ENCODE results near the gene NBEA. TPM values are rescaled to one million over a fixed set of nuclear protein-coding genes. Genes with fewer than 3 reads are reported as not detected.
"Not testable (repeated sequence)": the region's sequence is repeated elsewhere in the genome, so short reads cannot be mapped to it uniquely, and the experiment has no call there.

The NBEA gene
- total and polyA plus RNA-seq, 8 donors, result 1.6 to 36.0 (median 7.7) TPM

DNA sequence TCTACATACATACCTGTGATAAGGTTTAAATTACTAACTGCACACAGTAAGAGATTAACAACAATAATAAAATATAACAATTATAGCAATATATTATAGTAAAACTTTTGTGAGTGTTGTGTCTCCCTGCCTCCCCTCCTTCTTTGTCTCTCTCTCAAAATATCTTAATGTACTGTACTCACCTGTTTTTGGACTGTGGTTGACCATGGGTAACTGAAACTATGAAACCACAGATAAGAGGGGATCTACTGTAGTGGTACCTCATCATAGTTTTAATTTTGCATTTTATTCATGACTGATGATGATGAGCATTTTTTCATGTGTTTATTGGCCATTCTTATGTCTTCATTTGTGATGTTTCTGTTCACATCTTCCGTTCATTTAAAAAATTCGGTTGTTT lies 104.5 kb downstream of the NBEA start:
- WGBS, 5 donors, result 91 to 97% (median 94%) methylated on average over 2 of the region's 2 CpGs
- TF ChIP-seq, protein P1, sequence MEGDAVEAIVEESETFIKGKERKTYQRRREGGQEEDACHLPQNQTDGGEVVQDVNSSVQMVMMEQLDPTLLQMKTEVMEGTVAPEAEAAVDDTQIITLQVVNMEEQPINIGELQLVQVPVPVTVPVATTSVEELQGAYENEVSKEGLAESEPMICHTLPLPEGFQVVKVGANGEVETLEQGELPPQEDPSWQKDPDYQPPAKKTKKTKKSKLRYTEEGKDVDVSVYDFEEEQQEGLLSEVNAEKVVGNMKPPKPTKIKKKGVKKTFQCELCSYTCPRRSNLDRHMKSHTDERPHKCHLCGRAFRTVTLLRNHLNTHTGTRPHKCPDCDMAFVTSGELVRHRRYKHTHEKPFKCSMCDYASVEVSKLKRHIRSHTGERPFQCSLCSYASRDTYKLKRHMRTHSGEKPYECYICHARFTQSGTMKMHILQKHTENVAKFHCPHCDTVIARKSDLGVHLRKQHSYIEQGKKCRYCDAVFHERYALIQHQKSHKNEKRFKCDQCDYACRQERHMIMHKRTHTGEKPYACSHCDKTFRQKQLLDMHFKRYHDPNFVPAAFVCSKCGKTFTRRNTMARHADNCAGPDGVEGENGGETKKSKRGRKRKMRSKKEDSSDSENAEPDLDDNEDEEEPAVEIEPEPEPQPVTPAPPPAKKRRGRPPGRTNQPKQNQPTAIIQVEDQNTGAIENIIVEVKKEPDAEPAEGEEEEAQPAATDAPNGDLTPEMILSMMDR (IDR thresholded peaks at IDR 0.05), result no peak
- TF ChIP-seq POLR2AphosphoS5 (IDR thresholded peaks at IDR 0.05), result no peak
- TF ChIP-seq POLR2A (IDR thresholded peaks at IDR 0.05), result no peak
- TF ChIP-seq EP300 (IDR thresholded peaks at IDR 0.05), result no peak
- H3K36me3 ChIP-seq, result peaks cover 0 to 11% (median 0%) of the 10 kb centered on the region in 4 donors

DNA sequence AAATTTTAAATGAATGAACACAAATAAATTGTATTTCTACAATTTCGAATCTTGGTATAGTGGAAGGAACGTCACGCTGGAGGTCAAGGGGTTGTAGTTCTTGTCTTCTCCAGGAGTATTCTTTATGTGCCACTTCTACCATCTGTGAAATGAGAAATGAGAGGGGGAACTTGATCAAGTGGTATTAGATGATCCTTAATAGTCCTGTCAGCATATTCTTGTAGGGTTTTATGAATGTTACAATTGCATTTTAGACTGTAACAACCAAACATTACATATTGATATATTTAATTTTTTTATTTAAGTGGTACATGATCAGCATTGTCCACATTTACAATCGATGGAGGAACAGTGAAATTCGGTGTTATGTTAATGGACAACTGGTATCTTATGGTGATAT lies 113.6 kb downstream of the NBEA start:
- H3K27ac ChIP-seq, result no peak overlapping the region
- 88 to 95% (median 92%) methylated on average over 5 of the region's 5 CpGs for WGBS, 5 donors
- no peaks in the 10 kb centered on the region for H3K4me1 ChIP-seq
- no peak for TF ChIP-seq POLR2A (IDR thresholded peaks at IDR 0.05)
- no peak for TF ChIP-seq POLR2AphosphoS5 (IDR thresholded peaks at IDR 0.05)
- TF ChIP-seq, protein P1 (IDR thresholded peaks at IDR 0.05), result no peak
- no peak for TF ChIP-seq EP300 (IDR thresholded peaks at IDR 0.05)
- H3K4me3 ChIP-seq, result no peak overlapping the region
- no peaks in the 10 kb centered on the region for H3K27me3 ChIP-seq
- no peaks in the 10 kb centered on the region for H3K9me3 ChIP-seq
- DNase-seq, result no peak
- H3K36me3 ChIP-seq, result no peaks in the 10 kb centered on the region
- intact Hi-C loops (cut with DNase I; ENCODE audit: low total_unique reads), result no loop called here

More for the DNA sequence above, 104.5 kb downstream of the NBEA start:
- Histone ChIP-seq H3K4me3 (no peak overlapping the region), H3K4me1 (no peaks in the 10 kb centered on the region), H3K9me3 (no peaks in the 10 kb centered on the region), H3K27ac (no peak overlapping the region), H3K27me3 (no peaks in the 10 kb centered on the region)
- intact Hi-C loops (cut with DNase I; ENCODE audit: low total_unique reads), result no loop called here
- DNase-seq, result no peak

DNA sequence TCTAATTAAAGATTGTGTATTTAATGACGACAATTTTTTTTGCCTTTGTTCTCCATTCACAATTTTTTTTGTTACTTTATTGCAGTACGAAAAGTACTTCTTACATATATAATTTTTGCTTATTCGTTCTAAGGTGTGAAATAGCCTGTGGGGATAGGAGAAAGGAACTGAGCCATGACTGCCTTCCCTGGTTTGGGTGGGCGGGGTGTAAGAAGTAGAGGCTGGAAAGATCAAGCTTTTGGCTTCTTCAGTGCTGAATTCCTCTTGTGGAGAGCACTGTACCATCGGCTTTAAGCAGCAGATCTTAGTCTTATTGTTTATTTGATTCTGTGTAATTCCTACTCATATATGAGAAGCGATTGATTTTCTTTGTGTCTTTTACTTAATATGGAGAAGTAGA lies 115.8 kb downstream of the NBEA start:
- no peak for TF ChIP-seq EP300 (IDR thresholded peaks at IDR 0.05)
- TF ChIP-seq, protein P1 (IDR thresholded peaks at IDR 0.05), result no peak
- no peak for TF ChIP-seq POLR2AphosphoS5 (IDR thresholded peaks at IDR 0.05)
- TF ChIP-seq POLR2A (IDR thresholded peaks at IDR 0.05), result no peak
- Histone ChIP-seq H3K27ac (no peak overlapping the region), H3K27me3 (no peaks in the 10 kb centered on the region), H3K9me3 (no peaks in the 10 kb centered on the region), H3K36me3 (no peaks in the 10 kb centered on the region), H3K4me1 (no peaks in the 10 kb centered on the region), H3K4me3 (no peak overlapping the region)
- intact Hi-C loops (cut with DNase I; ENCODE audit: low total_unique reads), result no loop called here
- DNase-seq, result no peak
- WGBS, 5 donors, result 89 to 94% (median 92%) methylated on average over 6 of the region's 6 CpGs

DNA sequence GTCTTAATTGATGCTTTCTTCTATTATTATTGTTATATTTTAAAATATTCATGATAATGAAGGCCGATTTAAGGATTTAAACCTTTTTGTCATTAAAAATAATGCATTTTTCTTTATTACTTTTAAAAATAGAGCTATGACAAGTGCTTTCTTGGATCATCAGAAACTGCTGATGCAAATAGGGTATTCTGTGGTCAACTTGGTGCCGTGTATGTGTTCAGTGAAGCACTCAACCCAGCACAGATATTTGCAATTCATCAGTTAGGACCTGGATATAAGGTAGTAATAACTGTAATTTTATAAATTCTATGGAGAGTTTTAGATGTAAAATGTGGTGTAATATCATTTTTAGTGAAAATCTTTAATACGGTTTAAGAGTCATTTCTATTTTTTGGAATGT lies 116.5 kb downstream of the NBEA start:
- H3K4me3 ChIP-seq; H3K4me1 ChIP-seq; H3K27me3 ChIP-seq; H3K36me3 ChIP-seq; H3K27ac ChIP-seq; intact Hi-C loops (cut with DNase I; ENCODE audit: low total_unique reads); DNase-seq; H3K9me3 ChIP-seq: not testable (repeated sequence)
- 85 to 94% (median 89%) methylated on average over 3 of the region's 3 CpGs for WGBS, 5 donors

DNA sequence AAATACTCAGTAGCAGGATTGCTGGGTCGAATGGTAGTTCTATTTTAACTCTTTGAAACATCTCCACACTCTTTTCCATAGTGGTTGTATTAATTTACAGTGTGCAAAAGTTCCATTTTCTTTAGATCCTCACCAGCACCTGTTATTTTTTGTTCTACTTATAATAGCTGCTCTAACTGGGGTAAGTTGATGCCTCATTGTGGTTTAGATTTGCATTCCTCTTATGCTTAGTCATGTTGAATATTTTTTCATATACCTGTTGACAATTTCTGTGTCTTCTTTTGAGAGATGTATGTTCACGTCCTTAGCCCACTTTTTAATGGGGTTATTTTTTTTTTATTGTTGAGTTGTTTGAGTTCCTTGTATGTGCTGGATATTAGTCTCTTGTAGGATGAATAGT lies 144.6 kb downstream of the NBEA start:
- no peaks in the 10 kb centered on the region for H3K27me3 ChIP-seq
- no peaks in the 10 kb centered on the region for H3K4me1 ChIP-seq
- no peak overlapping the region for H3K4me3 ChIP-seq
- H3K27ac ChIP-seq, result no peak overlapping the region
- TF ChIP-seq POLR2A (IDR thresholded peaks at IDR 0.05), result no peak
- TF ChIP-seq, protein P1 (IDR thresholded peaks at IDR 0.05), result no peak
- TF ChIP-seq POLR2AphosphoS5 (IDR thresholded peaks at IDR 0.05), result no peak
- TF ChIP-seq EP300 (IDR thresholded peaks at IDR 0.05), result no peak
- H3K36me3 ChIP-seq, result no peaks in the 10 kb centered on the region
- H3K9me3 ChIP-seq, result no peaks in the 10 kb centered on the region
- WGBS, 5 donors, result 73 to 82% (median 77%) methylated on average over 2 of the region's 2 CpGs
- intact Hi-C loops (cut with DNase I; ENCODE audit: low total_unique reads), result no loop called here
- no peak for DNase-seq

Measured in stomach (tissue), 9 donors.